ENCODE data around the gene TRIM4. TPM values are rescaled to one million over a fixed set of nuclear protein-coding genes. Genes with fewer than 3 reads are reported as not detected.

TRIM4 gene
- total RNA-seq, 6 donors from 2014 or later = 31.2 to 107 (median 42.1) TPM

GRCh38 chr7:99843808-99844207, 75.5 kb downstream of the TRIM4 start:
- no peaks in the 10 kb centered on the region for H3K36me3 ChIP-seq
- 61 to 71% methylated on average over 4 of the region's 4 CpGs for WGBS, 2 donors
- H3K4me1 ChIP-seq = no peaks in the 10 kb centered on the region
- no peaks in the 10 kb centered on the region for H3K9me3 ChIP-seq
- H3K4me3 ChIP-seq = no peak overlapping the region
- DNase-seq (no peak), ATAC-seq (ENCODE audit: low FRiP score in 2 of 2) (no peak)
- H3K27me3 ChIP-seq = no peaks in the 10 kb centered on the region
- no peak overlapping the region for H3K27ac ChIP-seq
- TF ChIP-seq CTCF (IDR thresholded peaks at IDR 0.05) (no peak), POLR2AphosphoS5 (IDR thresholded peaks at IDR 0.05) (no peak), POLR2A (IDR thresholded peaks at IDR 0.05) (no peak), EP300 (IDR thresholded peaks at IDR 0.05) (no peak)

DNA sequence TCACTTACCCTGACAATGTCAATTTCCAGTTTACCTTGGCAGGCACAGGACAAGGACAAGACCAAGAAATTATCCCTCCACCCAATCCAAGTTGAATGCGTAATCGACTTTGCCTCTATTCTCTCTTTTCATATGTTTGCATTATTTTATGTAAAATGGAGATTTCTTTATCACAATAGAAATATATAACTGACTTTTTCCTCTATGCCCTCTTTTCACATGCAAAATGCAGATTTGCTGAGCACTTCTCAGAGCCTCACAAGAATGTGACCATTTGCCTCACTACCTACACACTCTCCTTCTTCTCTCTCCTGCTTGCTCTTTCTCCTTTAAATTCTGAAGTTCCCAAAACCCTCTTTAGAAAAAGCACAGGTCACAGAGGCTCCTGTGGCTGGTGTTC, 76.4 kb downstream of the TRIM4 start:
- WGBS, 2 donors = 91 to 93% methylated on average over 2 of the region's 2 CpGs

More for the DNA sequence above, 76.4 kb downstream of the TRIM4 start:
- ATAC-seq (ENCODE audit: low FRiP score in 2 of 2) (no peak), DNase-seq (no peak)
- Histone ChIP-seq H3K36me3 (no peaks in the 10 kb centered on the region), H3K4me1 (peaks cover 0 to 2% (median under 1%) of the 10 kb centered on the region in 4 donors), H3K9me3 (no peaks in the 10 kb centered on the region), H3K27me3 (no peaks in the 10 kb centered on the region), H3K27ac (no peak overlapping the region), H3K4me3 (no peak overlapping the region)
- TF ChIP-seq POLR2AphosphoS5 (IDR thresholded peaks at IDR 0.05) (no peak), POLR2A (IDR thresholded peaks at IDR 0.05) (no peak), EP300 (IDR thresholded peaks at IDR 0.05) (no peak), CTCF (IDR thresholded peaks at IDR 0.05) (no peak)

Small RNAs within 50 kb of the gene (small RNA-seq; reads per million reads assigned to genes)
- gene AC011904.1 = 0 reads per million in 4 donors
- gene CYP3A52P = 0 reads per million in 4 donors
- 0 reads per million in 4 donors for gene RF00019
- gene RF00561 = 0 reads per million in 4 donors

Other genes with a start within 250 kb of the TRIM4 start
- 10 to 100 TPM in 5 of 6 donors, 1 to 10 TPM in 1; 8.0 to 25.2 (median 14.2) TPM for gene CYP3A5, start 239.5 kb downstream of the TRIM4 start, total RNA-seq
- gene CYP3A7, start 184.3 kb downstream of the TRIM4 start, total RNA-seq = 1 to 10 TPM in 4 of 6 donors, under 1 TPM in 1, not detected in 1; 0.69 to 1.7 (median 1.1) TPM
- gene CYP3A4, start 135.3 kb downstream of the TRIM4 start, total RNA-seq = 1 to 10 TPM in 1 of 6 donors, under 1 TPM in 2, not detected in 3; 0.34 to 1.5 (median 0.46) TPM
- not detected for gene CYP3A43, start 91.5 kb downstream of the TRIM4 start, total RNA-seq
- gene OR2AE1, start 42.5 kb downstream of the TRIM4 start, total RNA-seq = under 1 TPM in 2 of 6 donors, not detected in 4; 0.59 to 0.67 TPM
- 1 to 10 TPM in 1 of 6 donors, under 1 TPM in 2, not detected in 3; 0.24 to 3.1 (median 0.31) TPM for gene GJC3, start 10.1 kb upstream of the TRIM4 start, total RNA-seq
- 10 to 100 TPM in 5 of 6 donors, 1 to 10 TPM in 1; 2.3 to 35.6 (median 28.8) TPM for gene AZGP1, start 56.5 kb upstream of the TRIM4 start, total RNA-seq
- gene ZKSCAN1, start 96.1 kb upstream of the TRIM4 start, total RNA-seq = 10 to 100 TPM; 19.3 to 50.4 (median 36.9) TPM
- 10 to 100 TPM in 4 of 6 donors, 1 to 10 TPM in 2; 8.6 to 17.8 (median 10.8) TPM for gene ZSCAN21, start 130.2 kb upstream of the TRIM4 start, total RNA-seq
- gene ZNF3, start 162.2 kb upstream of the TRIM4 start, total RNA-seq = 10 to 100 TPM; 18.4 to 50.3 (median 22.8) TPM
- 100 to 1,000 TPM in 1 of 6 donors, 10 to 100 TPM in 5; 23.4 to 217 (median 53.9) TPM for gene COPS6, start 169.4 kb upstream of the TRIM4 start, total RNA-seq
- gene MCM7, start 181.9 kb upstream of the TRIM4 start, total RNA-seq = 10 to 100 TPM; 29.3 to 78.6 (median 44.1) TPM
- 100 to 1,000 TPM in 1 of 6 donors, 10 to 100 TPM in 5; 17.3 to 142 (median 19.4) TPM for gene AP4M1, start 182.1 kb upstream of the TRIM4 start, total RNA-seq
- gene TAF6, start 199.8 kb upstream of the TRIM4 start, total RNA-seq = 10 to 100 TPM; 33.4 to 76.5 (median 53.0) TPM
- gene CNPY4, start 200.1 kb upstream of the TRIM4 start, total RNA-seq = 10 to 100 TPM in 2 of 6 donors, 1 to 10 TPM in 4; 2.9 to 14.6 (median 6.5) TPM
- 10 to 100 TPM in 1 of 6 donors, 1 to 10 TPM in 5; 1.0 to 11.4 (median 3.3) TPM for gene MBLAC1, start 207.4 kb upstream of the TRIM4 start, total RNA-seq
- gene LAMTOR4, start 229.4 kb upstream of the TRIM4 start, total RNA-seq = 100 to 1,000 TPM; 111 to 223 (median 148) TPM
- 100 to 1,000 TPM in 1 of 6 donors, 10 to 100 TPM in 5; 12.6 to 108 (median 25.3) TPM for gene TRAPPC14, start 239.2 kb upstream of the TRIM4 start, total RNA-seq
- gene GAL3ST4, start 249.1 kb upstream of the TRIM4 start, total RNA-seq = 10 to 100 TPM in 1 of 6 donors, 1 to 10 TPM in 4, not detected in 1; 2.4 to 11.5 (median 5.2) TPM